ENCODE data around the gene PIGT. TPM values are rescaled to one million over a fixed set of nuclear protein-coding genes. Genes with fewer than 3 reads are reported as not detected.

Gene PIGT
- total and polyA plus RNA-seq, 2 of the 13 experiments (the other 11 are each of a cell fraction or from before 2014, with no cell fraction given) = 65.9 to 74.1 TPM

DNA sequence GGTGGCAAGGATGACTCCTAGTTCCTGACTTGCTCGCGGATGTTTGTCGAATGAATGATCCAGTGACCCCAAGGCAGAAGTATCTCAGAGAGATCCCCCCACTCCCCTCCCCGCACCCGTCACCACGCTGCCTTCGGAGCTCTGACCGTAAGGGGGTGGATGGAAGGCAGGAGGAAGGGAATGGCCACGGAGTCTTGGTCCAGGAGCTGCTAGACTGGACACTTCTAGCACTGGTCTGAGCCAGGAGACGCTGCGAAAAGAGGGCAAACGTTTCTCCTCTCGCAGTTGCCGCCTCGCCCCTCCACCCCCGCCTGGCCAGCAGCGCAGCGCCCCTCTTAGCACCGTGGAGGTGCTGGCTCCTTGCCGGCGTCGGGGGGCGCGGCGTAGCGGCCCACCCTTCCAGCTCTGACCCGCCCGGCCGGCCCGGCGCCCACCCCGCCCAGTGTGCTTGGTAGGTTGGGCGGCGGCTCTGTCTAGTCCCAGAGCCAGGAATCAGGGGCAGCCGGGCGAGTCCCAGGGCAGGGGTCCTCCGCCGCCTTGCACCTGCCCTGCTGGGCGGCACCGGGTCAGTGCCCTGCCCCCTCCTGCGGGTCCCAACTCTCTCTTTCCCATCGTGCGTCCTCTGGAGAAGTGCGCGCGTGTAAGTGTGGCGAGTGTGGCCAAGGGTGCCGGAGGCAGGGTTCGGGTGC is 10.2 kb upstream of the PIGT start (continued):
- TF ChIP-seq, protein P1, sequence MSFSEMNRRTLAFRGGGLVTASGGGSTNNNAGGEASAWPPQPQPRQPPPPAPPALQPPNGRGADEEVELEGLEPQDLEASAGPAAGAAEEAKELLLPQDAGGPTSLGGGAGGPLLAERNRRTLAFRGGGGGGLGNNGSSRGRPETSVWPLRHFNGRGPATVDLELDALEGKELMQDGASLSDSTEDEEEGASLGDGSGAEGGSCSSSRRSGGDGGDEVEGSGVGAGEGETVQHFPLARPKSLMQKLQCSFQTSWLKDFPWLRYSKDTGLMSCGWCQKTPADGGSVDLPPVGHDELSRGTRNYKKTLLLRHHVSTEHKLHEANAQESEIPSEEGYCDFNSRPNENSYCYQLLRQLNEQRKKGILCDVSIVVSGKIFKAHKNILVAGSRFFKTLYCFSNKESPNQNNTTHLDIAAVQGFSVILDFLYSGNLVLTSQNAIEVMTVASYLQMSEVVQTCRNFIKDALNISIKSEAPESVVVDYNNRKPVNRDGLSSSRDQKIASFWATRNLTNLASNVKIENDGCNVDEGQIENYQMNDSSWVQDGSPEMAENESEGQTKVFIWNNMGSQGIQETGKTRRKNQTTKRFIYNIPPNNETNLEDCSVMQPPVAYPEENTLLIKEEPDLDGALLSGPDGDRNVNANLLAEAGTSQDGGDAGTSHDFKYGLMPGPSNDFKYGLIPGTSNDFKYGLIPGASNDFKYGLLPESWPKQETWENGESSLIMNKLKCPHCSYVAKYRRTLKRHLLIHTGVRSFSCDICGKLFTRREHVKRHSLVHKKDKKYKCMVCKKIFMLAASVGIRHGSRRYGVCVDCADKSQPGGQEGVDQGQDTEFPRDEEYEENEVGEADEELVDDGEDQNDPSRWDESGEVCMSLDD (CRISPR knock-in tag; IDR thresholded peaks at IDR 0.05; ENCODE audit: borderline replicate concordance) = no peak
- TF ChIP-seq NRL (CRISPR knock-in tag; IDR thresholded peaks at IDR 0.05; ENCODE audit: borderline replicate concordance) = 0 out of 2 replicates have a peak, but pooled peaks have one; percentile 10
- TF ChIP-seq PHF5A (CRISPR knock-in tag; IDR thresholded peaks at IDR 0.05; ENCODE audit: low read depth, unreplicated experiment) = no peak
- TF ChIP-seq, protein P2, sequence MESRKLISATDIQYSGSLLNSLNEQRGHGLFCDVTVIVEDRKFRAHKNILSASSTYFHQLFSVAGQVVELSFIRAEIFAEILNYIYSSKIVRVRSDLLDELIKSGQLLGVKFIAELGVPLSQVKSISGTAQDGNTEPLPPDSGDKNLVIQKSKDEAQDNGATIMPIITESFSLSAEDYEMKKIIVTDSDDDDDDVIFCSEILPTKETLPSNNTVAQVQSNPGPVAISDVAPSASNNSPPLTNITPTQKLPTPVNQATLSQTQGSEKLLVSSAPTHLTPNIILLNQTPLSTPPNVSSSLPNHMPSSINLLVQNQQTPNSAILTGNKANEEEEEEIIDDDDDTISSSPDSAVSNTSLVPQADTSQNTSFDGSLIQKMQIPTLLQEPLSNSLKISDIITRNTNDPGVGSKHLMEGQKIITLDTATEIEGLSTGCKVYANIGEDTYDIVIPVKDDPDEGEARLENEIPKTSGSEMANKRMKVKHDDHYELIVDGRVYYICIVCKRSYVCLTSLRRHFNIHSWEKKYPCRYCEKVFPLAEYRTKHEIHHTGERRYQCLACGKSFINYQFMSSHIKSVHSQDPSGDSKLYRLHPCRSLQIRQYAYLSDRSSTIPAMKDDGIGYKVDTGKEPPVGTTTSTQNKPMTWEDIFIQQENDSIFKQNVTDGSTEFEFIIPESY (CRISPR knock-in tag; IDR thresholded peaks at IDR 0.05) = peak; percentile 45; the same call in 1 of the 2 replicates
- TF ChIP-seq TAF1 (CRISPR knock-in tag; IDR thresholded peaks at IDR 0.05) = no peak
- TF ChIP-seq HNF4A (CRISPR knock-in tag; IDR thresholded peaks at IDR 0.05) = no peak
- TF ChIP-seq ZNF251 (CRISPR knock-in tag; IDR thresholded peaks at IDR 0.05) = no peak
- no peak for TF ChIP-seq NFE2L2 (IDR thresholded peaks at IDR 0.05; ENCODE audit: low read length)
- TF ChIP-seq, protein P3, sequence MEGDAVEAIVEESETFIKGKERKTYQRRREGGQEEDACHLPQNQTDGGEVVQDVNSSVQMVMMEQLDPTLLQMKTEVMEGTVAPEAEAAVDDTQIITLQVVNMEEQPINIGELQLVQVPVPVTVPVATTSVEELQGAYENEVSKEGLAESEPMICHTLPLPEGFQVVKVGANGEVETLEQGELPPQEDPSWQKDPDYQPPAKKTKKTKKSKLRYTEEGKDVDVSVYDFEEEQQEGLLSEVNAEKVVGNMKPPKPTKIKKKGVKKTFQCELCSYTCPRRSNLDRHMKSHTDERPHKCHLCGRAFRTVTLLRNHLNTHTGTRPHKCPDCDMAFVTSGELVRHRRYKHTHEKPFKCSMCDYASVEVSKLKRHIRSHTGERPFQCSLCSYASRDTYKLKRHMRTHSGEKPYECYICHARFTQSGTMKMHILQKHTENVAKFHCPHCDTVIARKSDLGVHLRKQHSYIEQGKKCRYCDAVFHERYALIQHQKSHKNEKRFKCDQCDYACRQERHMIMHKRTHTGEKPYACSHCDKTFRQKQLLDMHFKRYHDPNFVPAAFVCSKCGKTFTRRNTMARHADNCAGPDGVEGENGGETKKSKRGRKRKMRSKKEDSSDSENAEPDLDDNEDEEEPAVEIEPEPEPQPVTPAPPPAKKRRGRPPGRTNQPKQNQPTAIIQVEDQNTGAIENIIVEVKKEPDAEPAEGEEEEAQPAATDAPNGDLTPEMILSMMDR (CRISPR knock-in tag; IDR thresholded peaks at IDR 0.05) = peak; percentile 27; the same call in 1 of the 2 replicates
- no peak for TF ChIP-seq ZNF670 (CRISPR knock-in tag; IDR thresholded peaks at IDR 0.05; ENCODE audit: borderline replicate concordance)
- TF ChIP-seq, protein P4, sequence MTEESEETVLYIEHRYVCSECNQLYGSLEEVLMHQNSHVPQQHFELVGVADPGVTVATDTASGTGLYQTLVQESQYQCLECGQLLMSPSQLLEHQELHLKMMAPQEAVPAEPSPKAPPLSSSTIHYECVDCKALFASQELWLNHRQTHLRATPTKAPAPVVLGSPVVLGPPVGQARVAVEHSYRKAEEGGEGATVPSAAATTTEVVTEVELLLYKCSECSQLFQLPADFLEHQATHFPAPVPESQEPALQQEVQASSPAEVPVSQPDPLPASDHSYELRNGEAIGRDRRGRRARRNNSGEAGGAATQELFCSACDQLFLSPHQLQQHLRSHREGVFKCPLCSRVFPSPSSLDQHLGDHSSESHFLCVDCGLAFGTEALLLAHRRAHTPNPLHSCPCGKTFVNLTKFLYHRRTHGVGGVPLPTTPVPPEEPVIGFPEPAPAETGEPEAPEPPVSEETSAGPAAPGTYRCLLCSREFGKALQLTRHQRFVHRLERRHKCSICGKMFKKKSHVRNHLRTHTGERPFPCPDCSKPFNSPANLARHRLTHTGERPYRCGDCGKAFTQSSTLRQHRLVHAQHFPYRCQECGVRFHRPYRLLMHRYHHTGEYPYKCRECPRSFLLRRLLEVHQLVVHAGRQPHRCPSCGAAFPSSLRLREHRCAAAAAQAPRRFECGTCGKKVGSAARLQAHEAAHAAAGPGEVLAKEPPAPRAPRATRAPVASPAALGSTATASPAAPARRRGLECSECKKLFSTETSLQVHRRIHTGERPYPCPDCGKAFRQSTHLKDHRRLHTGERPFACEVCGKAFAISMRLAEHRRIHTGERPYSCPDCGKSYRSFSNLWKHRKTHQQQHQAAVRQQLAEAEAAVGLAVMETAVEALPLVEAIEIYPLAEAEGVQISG (CRISPR knock-in tag; IDR thresholded peaks at IDR 0.05) = peak; percentile 10; the same call in 1 of the 2 replicates
- TF ChIP-seq MIER2 (CRISPR knock-in tag; IDR thresholded peaks at IDR 0.05) = no peak
- no peak for TF ChIP-seq ZFP37 (CRISPR knock-in tag; IDR thresholded peaks at IDR 0.05; ENCODE audit: borderline replicate concordance)
- no peak for TF ChIP-seq ZNF34 (CRISPR knock-in tag; IDR thresholded peaks at IDR 0.05; ENCODE audit: borderline replicate concordance)
- TF ChIP-seq, protein P5, sequence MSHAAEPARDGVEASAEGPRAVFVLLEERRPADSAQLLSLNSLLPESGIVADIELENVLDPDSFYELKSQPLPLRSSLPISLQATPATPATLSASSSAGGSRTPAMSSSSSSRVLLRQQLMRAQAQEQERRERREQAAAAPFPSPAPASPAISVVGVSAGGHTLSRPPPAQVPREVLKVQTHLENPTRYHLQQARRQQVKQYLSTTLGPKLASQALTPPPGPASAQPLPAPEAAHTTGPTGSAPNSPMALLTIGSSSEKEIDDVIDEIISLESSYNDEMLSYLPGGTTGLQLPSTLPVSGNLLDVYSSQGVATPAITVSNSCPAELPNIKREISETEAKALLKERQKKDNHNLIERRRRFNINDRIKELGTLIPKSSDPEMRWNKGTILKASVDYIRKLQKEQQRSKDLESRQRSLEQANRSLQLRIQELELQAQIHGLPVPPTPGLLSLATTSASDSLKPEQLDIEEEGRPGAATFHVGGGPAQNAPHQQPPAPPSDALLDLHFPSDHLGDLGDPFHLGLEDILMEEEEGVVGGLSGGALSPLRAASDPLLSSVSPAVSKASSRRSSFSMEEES (CRISPR knock-in tag; IDR thresholded peaks at IDR 0.05) = no peak
- TF ChIP-seq NR2C2 (CRISPR knock-in tag; IDR thresholded peaks at IDR 0.05; ENCODE audit: borderline replicate concordance) = no peak
- TF ChIP-seq HMG20B (CRISPR knock-in tag; conservative IDR thresholded peaks at IDR 0.05) = no peak
- TF ChIP-seq ZNF235 (CRISPR knock-in tag; IDR thresholded peaks at IDR 0.05; ENCODE audit: borderline replicate concordance) = 0 out of 2 replicates have a peak, but pooled peaks have one; percentile 20

All from HepG2 (cell line).